Activated CD4-positive, alpha-beta T cell treated with anti-CD3 and anti-CD28 coated beads for 48 hours (primary cell): ENCODE measurements around the gene PLXNA4.
"Not testable (repeated sequence)": the region's sequence is repeated elsewhere in the genome, so short reads cannot be mapped to it uniquely, and the experiment has no call there.

ENCODE experiments used
- DNase-seq: peaks from one replicate; pipeline ENCODE4 v3.0.0-alpha.2; 2020

Gene PLXNA4

DNA sequence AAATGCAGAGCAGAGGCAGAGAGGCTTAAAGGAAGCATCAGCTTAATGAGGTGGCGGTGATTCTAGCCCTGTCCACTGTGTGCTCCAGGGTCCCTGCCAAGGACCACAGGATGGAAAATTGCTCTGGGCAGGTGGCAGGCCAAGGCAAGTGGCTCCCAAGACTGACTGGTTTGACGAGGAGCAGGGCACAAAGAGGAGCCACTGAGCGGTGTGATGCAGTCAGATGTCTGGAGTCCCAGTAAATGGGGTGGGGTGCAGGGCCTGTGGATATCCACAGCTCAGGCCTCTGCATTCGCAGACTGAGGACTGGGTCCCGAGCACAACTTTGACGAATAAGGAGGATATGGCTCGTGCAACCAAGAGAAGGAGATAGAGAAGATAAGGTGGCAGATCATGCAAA is 385.6 kb downstream of the PLXNA4 start:
- DNase-seq = no peak

DNA sequence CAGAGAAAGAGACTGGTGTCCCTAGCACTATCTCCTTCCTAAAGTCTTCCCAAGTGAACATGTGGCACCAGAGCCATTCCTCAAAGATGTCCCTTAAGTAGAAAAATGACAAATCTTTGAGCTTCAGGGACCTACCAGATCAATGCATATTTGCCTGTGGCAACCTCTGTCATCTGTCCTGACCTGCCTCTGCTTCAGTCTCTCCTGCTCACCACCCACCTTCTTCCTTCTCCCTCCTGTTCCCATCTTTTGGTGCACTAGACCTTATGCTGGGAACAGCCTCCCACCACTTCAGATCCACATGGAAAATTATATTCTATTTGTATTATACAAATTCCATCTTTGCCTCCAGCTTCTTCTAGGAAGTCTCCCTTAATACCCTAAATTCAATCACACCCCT is 386.4 kb downstream of the PLXNA4 start:
- DNase-seq = no peak

DNA sequence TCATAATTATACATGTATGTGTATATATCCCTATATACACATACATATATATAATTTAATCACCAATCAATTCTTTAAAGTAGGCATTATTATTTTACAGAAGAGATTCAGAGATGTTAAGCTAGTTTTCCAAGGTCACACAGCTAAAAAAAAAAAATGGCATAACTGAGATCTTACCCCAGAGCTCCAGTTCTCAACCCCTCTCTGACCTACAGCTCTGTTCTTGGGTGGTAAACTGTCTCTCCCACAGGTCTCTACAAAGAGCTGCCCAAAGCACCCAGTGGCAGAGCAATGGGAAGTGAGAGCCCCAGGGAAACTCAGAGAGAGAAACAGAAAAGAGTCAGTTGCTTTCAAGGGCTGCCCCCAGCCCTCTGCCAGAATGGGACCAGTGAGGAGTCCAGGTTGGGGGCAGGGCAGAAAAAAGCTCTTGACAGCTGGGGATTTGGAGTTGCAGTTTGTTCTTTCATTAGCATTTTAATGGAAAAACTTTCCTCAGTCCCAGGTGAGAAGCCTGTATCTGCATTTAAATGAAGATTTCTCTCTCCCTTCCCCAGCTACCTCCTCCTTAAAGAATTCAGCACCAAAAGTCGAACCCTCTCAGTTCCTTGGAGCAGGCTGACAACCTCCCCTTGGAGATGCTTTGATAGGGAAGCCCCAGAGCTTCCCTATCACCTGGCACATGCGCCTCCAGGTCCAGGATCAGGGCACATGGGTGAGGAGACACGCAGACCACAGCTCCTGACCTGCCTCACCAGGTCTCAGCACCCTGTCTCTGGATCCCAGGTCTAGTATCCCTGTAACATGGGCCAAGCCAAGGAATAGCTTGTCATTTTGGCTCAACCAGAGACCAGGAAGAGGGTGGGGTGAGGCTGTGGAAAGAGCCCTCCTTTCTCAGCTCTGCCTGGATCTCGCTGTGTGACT is 388.1 kb downstream of the PLXNA4 start:
- no peak for DNase-seq

DNA sequence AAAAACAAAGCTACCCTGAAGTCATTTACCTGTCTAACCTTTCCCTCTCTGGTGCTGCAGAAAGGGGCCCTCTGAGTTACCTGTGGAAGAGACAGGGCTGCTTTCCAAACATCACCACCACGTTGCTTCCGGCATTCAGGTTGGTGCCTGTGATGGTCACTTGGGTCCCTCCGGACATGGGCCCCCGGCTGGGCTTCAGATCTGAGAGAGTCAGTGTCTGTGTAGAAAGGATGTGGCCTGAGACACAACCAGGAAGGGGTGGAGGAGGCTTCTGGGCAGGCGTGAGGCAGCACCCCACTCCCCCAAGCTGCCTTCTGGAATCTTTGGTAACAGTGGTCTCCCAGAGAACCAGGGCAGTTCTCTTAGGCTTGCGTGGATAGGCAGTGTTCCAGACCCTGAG is 388.9 kb downstream of the PLXNA4 start:
- no peak for DNase-seq

DNA sequence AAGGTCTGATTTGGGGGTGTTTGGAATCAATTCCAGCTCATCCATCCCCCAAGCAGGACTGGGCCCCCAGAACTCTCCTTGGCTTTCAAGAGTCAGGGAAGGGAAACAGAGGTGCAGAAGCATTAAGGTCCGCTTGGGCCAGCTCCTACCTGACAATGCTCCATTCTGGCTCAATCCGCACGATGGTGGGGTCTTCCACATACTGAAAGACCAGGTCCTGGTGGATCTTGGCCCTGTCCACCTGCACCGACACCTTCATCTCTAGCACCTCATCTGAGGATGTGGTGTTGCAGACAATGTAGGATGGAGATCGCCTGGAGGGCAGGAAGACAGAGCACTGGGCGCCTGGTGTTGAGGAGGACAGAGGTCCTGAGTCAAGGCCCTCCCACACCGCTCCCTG is 391.1 kb downstream of the PLXNA4 start:
- DNase-seq = no peak

DNA sequence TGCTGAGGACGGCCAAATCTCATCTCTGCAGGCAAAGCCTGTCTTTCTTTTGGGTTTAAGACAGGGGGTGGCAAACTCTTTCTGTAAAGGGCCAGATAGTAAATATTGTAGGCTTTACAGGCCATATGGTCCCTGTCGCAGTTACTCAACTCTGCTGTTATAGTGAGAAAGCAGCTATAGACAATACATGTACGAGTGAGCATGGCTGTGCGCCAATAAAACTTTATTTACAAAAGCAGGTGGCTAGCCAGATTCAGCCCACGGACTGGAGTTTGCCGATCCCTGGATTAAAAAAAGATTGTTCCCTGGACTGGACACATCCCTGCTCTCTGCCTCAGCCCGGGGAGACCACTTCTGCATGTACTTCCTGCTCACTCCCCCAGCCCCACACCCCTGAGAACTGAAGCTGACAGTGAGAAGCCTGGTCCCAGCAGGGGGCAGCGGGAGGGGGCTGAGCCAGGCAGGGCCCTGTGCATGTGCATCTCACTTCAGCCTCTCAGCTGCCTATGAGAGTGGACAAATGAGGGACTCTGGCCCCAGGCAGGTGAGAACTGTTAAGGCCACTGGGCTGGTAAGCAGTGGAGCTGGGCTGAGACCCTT is 392.4 kb downstream of the PLXNA4 start:
- DNase-seq = no peak

DNA sequence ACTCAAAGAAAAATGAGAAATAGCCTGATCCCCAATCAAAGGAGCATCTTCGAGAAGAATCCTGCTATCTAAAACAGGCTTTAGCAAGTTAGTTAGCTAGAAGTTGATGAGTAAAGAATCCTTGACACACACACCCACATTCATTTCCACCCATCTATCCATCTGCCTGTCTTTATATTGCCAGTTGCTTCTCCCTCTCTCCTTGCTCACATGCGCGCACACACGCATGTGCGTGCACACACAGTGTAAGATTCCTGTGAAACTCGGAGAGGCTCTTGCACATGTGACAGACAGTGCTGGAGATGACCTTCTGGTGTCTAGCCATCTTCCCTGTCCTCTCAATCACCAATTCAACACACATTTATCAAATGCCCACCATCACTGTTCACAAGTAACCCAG is 393.3 kb downstream of the PLXNA4 start:
- no peak for DNase-seq

DNA sequence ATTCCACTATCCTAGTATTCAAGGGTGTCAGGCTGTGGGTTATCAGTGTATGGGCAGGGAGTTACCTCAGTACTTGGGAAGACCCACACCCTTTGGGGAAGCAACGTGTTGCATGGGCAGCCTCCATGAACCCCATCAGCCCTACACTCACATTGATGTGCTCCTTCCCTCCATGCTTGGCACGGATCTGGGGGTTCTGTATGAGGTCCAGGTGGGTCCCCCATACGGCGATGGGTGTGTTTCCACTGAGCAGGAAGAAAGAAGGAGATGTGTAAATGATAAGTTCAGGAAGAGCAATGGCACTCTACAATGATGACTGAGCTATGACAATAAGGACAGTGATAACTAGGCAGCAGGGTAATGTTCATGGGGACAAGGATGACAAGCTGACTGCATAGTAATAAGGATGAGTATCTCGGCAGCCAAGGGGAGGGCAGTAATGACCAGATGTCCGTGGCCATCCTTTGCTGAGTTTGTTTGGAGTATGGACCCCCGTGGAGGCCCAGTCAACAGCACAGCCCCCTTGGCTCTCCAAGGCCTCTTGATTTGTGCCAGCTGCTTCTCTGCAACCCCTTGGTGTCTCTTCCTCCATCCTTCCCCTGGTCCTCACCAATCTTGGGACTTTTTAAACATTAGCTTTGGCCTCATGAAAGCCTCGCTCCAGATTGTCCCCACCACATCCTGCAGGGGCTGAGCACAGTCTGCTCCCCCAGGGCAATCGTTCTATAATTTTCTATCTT is 394.2 kb downstream of the PLXNA4 start:
- no peak for DNase-seq

DNA sequence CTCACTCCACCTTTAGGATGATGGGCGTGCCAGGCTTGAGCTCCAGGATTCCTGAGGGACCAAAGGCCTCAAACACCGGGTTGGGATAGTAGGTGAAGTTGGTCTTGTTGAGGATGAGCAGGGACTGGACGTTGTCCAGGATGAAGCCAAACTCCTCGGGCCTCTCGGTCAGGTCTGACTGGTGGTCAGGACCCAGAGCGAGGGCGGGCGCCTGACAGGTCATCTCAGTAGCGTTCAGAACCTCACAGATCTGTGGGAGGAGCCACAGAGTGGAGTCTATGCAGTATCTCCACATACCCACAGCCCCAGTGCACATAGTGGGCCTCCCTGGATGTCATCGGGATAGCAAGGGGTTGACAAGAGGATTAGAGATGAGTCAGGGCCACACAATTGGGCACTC is 394.9 kb downstream of the PLXNA4 start:
- DNase-seq = no peak

DNA sequence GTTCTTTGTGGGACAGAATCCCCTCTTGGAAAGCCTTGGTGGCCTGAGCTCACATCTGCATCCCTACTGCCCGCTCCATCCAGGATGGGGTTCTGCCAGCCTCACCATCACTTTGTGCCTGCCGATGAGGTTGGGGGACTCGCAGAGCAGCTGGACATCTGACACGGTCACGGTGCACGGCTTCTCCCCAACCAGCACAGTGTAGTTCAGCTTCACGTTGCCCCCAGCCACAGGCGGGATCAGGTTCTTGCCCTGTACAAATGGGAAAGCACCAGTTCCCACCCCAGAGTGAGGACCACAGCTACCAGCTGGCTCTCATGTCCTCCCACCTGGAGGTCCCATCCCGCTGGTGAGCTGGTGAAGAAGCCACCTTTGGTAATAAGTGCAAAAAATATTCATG is 395.8 kb downstream of the PLXNA4 start:
- no peak for DNase-seq

DNA sequence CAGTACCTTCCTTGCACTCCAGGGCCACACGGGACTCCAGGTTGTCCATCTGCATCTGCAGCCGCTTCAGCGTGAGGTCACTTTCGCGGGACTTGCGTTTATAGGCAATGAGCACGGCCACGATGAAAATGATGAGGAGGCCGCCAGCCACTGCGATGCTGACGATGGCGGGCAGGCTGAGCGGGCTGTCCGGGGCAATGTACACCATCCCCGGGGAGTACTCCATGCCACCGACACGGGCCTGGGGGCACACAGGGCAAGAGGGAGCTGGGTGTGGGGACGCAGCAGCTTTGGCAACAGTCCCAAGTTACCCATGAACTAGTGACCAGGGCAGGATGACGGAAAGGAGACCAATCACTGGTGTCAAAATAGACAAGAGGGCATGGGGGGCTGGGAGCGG is 396.6 kb downstream of the PLXNA4 start:
- no peak for DNase-seq

DNA sequence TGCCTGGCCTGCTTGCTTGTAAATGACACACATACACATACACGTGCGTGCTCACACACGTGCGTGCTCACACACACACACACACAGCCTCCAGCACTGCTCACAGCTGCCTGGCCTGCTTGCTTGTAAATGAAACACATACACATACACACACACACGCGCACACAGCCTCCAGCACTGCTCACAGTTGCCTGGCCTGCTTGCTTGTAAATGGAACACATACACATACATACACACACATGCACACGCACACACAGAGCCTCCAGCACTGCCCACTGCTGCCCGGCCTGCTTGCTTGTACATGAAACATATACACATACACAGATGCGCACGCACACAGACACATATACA is 397.2 kb downstream of the PLXNA4 start:
- no peak for DNase-seq

DNA sequence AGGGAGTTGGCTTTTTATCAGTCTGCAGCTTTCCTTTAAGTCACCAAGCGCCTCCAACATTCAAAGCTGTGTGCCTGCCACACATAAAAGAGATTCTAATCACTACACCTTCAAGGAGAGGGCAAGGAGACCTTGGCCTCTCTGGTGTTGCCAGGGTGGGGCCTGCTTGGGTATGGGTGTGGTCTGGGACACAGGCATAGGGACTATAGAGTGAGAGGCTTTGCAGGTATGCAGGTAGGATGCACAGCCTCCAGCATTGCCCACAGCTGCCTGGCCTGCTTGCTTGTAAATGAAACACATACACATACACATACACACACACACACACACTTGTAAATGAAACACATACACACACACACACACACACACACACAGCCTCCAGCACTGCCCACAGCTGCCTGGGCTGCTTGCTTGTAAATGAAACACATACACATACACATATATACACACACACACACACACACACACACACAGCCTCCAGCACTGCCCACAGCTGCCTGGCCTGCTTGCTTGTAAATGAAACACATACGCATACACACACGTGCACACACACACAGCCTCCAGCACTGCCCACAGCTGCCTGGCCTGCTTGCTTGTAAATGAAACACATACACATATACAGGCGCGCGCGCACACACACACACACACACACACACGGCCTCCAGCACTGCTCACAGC is 397.7 kb downstream of the PLXNA4 start:
- not testable (repeated sequence) for DNase-seq

DNA sequence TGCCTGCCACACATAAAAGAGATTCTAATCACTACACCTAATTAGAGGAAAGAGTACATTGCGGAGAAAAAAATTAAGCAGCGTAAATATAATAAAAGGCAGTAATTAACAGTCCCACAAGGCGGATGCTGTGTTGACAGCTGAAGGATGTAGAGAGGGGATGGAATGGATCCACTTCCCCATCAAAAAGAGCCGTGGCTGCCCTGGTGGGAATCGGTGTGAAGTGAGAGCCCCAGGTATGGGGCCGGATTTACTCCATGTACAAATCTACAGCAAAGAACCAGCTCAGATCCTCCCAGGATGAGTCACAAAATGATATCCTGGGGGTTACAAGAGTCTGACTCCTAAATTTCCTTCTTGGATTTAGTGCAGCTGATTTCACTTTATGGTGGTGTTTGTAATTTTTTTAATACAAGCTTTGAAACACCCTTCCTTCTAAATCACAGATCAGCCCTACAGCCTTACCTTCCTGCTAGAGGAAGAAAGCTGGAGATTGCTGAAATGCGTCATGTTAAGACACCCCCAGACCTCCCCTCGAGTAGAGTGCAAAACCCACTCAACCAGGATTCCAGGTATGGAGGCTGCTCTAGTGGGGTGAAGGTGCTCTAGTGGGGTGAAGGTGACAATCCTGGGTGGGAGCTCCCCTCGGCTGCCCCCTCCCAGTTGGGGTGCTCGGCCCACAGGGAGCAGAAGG is 398.4 kb downstream of the PLXNA4 start:
- DNase-seq = no peak

DNA sequence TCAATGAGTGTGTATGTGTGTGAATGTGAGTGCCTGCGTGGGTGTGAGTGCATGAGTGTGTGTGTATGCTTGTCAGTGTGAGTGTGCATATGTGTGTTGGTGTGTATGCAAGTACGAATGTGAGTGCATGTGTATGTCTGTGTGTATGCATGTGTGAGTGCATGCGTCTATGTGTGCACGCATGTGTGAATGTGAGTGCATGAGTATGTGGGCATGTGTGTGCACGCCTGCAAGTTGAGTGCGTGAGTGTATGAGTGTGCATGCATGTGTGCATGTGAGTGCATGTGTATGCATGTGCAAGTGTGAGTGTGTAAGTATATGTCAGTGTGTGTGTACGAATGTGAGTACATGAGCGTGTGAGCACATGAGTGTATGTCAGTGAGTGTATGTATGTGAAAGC is 399.6 kb downstream of the PLXNA4 start:
- DNase-seq = no peak

DNA sequence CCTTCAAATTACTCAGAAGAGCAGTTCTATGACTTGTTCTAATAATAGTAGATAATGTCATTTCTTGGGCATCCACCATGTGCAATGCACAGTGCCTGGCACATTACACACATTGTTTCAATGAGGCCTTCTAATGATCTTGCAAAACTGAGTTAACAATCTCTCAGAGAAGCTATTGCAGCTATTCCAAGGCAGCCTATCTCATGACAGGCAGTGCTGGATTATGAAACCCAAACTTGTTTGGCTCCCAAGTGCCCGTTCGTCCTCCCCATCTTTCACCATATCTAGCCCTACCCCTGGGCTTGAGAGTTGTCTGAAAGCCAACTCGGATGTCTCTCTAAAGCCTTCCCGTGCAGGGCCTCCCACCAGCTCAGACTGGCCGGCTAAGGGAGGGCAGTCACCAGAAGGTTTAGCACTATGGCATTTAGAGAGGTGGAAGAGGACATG is 405.1 kb downstream of the PLXNA4 start:
- DNase-seq = no peak

DNA sequence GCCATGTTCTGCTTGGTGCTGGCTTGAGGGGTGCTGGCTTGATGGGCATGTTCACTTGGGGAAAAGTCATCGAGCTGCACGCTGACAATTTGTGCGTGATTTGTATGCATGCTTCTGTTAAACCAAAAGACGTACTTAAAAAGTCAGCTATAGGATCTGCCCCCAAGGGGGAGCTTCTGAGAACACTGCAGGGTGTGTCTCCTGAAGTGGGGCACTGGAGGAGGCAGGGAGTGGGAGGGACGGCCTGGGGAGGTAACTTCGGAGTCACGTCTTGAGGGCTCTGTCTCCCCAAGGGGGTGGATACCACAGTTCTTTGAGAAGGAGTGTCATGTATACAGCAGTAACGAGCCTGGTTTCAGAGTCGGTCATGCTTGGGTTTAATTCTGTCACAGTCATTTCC is 406.5 kb downstream of the PLXNA4 start:
- DNase-seq = no peak

DNA sequence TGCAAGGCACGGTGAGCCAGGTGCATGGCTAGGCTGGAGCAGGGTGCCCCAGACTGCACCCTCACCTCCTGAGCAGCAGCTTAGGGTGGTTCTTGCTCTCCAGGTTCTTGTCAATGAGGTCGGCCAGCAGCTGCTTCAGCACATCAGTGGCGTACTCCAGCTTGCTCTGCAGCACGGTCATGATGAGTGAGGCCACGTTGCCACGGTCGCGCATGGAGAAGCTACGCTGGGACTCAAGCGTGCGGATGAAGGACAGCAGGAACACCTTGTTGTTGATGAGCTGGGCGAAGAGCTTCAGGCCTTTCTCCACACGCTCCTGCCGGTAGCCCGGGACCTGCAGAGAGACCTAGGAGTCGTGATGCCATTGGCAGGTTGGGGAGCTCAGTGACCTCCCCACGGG is 408.0 kb downstream of the PLXNA4 start:
- DNase-seq = no peak

DNA sequence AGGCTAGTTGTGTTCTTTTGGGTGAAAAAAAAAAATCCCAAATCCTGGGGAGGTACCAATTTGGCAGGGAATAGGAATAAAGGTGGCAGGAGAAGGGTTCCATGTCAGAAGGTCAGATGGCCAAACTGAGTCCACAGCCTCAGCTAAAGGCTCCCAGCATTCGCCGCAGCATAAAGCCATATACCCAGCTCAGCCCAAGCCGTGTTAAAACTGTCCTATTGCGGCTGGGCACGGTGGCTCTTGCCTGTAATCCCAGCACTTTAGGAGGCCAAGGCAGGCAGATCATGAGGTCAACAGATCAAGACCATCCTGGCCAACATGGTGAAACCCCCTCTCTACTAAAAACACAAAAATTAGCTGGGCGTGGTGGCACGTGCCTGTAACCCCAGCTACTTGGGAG is 410.6 kb downstream of the PLXNA4 start:
- DNase-seq = not testable (repeated sequence)

DNA sequence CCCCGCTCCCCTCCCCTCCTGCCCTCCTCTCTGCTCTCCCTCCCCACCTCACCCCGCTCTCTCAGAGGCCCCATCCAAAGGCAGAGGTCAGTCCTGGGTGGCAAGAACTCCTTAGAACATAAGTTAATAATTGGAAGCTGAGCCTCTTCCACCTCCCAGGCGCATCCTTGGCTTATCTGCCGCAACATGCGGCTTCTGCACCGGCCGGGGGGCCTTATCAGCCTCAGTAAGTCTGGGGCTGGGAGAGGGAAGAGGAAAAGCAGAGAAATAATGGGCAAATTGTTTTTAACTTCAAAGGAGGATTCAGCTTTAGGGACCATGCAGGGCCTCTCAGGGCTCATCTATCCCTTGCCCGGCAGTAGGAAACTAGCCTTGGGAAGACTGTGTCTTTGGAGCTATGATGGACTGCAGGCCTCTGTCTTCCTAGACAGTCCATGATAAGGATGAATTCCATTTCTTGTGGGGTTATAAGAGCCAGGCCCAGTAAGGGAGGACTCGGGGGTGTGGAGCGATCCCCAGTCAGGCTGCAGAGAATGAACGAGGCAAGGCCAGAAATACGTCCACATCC is 411.6 kb downstream of the PLXNA4 start:
- DNase-seq = no peak

DNA sequence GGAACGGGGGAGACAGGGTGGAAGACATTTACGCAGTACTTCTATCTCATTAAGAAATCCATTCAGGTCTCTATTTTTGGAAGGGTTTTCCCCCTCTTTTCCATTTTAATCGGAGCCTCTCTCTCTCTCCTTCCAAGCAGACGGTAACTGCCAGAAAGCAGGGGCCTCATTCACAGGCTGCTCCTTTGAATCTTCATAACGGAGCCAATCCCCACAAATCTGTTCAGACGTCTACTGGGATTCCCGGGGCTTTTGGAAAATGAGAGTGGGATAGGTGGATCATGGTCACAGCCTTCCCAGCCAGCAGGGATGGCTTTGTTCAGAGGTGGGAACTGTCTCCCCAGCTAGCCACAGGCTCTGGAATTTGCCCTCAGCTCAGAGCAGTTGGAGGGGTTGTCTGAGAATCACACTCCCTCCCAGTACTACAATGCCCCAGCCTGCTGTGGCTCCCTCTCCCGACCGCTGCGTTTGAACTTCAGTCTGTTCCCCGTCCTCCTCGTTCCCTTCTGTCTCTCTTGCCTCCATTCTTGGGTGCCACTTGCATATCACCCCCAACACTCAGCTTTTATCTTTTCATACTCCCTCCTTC is 413.6 kb downstream of the PLXNA4 start:
- no peak for DNase-seq

DNA sequence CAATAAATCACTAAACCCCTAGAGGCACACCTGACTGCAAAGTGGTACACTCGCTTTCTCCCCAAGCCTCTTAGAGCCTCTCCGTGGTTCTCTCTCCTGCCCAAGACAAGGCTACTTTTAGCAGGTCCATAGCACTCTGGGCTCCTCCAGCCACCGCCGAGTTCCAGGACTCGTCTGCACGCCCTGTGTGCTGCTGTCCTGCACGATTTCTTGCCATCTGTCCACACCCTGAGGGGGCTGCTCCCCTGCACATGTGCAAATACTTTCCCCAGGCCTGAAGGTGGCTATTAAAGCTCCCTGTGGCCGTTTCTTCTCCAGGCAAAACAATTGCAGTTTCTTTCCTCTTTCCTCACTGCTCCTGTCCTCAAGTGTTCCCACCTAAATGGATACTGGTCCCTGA is 414.3 kb downstream of the PLXNA4 start:
- no peak for DNase-seq
